Activated naive CD4-positive, alpha-beta T cell treated with anti-CD3 and anti-CD28 coated beads for 36 hours (primary cell): Measurements from ENCODE around the gene PTPRR. TPM values are rescaled to one million over a fixed set of nuclear protein-coding genes. Genes with fewer than 3 reads are reported as not detected.

Experiments used
- CTCF ChIA-PET: fragments of 350-600 bp; sonication (Branson Sonifier 250); formaldehyde crosslinking; loops from one replicate; lab custom pipeline; 2021; ENCODE audit warnings: antibody characterized with exemption; lab: Charles Lee
- DNase-seq: peaks from one replicate; pipeline ENCODE4 v3.0.0-alpha.2; 2020
- H3K27ac Mint-ChIP-seq: one replicate; pipeline ENCODE4 v1.8.0; 2021; ENCODE audit warnings: mild to moderate bottlenecking, mixed read lengths
- H3K27me3 Mint-ChIP-seq: one replicate; pipeline ENCODE4 v1.8.0; 2021; ENCODE audit warnings: low read depth, mixed read lengths
- H3K36me3 Mint-ChIP-seq: one replicate; pipeline ENCODE4 v1.8.0; 2021; ENCODE audit warnings: low read depth, mixed read lengths
- H3K4me1 Mint-ChIP-seq: one replicate; pipeline ENCODE4 v1.8.0; 2021; ENCODE audit warnings: low read depth, mixed read lengths
- H3K4me3 Mint-ChIP-seq: one replicate; pipeline ENCODE4 v1.8.0; 2021; ENCODE audit warnings: mild to moderate bottlenecking, moderate library complexity, mixed read lengths
- H3K9me3 Mint-ChIP-seq: one replicate; pipeline ENCODE4 v1.8.0; 2021; ENCODE audit warnings: mixed read lengths
- intact Hi-C: fragments of 100-400 bp; cut with micrococcal nuclease; formaldehyde crosslinking; loops from one replicate; pipeline ENCODE4 v1.15.1; 2023
- total RNA-seq, 2 experiments: library from RNA; stranded (reverse); gene quantifications; one replicate each; pipeline ENCODE4 v1.2.3, GENCODE V29; 2021

The PTPRR gene
- total RNA-seq, 2 experiments from 2014 or later = not detected

DNA sequence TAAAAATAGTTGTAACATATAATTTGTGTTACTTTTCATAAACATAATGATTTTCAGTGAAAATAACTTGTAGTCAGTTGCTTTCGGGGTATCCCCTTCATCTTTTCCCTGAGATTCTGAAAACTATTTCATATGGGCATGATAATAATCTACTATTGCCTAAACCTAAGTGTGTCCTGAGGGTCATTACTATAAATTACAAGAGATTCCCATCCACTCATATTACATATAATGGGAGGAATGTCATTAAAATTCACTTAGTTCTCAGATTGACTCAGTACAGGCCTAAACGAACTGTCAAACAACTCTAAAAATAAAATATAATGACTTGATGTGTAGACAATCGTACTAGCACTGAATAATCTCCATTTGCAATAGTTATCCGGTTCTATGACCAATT, 72.7 kb downstream of the PTPRR start:
- Mint-ChIP-seq H3K36me3 (no peaks in the 10 kb centered on the region), H3K4me3 (no peak overlapping the region), H3K27me3 (no peaks in the 10 kb centered on the region), H3K4me1 (no peaks in the 10 kb centered on the region), H3K27ac (no peak overlapping the region), H3K9me3 (no peaks in the 10 kb centered on the region)
- CTCF ChIA-PET = no interaction called here
- intact Hi-C loops = no loop called here
- DNase-seq = no peak

- intact Hi-C loops = no loop called here
- Mint-ChIP-seq H3K4me3 (no peak overlapping the region), H3K27me3 (no peaks in the 10 kb centered on the region), H3K27ac (no peak overlapping the region), H3K9me3 (no peaks in the 10 kb centered on the region), H3K4me1 (no peaks in the 10 kb centered on the region), H3K36me3 (no peaks in the 10 kb centered on the region)
- CTCF ChIA-PET = no interaction called here
- DNase-seq = no peak
Measured at GRCh38 chr12:70845268-70845667, 75.3 kb downstream of the PTPRR start.

DNA sequence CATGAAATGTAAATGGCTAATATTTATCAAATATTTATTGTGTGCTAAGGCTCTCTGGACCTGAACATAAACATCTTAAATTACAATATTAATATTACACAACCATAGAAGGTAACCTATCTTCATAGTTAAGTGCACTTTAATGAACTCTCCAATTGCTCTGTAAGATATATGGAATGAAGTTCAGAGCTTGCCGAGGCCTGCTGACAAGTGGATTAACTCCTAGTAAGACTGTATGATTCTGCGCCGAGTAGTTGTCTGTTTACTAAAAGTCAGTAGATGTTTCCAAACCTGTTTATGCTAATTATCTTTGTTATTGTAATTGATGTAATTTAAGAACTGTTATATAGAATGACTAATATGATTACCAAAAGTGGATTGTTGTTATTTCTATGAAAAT, 77.2 kb downstream of the PTPRR start:
- intact Hi-C loops = no loop called here
- no peak for DNase-seq
- Mint-ChIP-seq H3K4me1 (no peaks in the 10 kb centered on the region), H3K9me3 (no peaks in the 10 kb centered on the region), H3K4me3 (no peak overlapping the region), H3K27me3 (no peaks in the 10 kb centered on the region), H3K27ac (no peak overlapping the region), H3K36me3 (no peaks in the 10 kb centered on the region)
- CTCF ChIA-PET = no interaction called here

DNA sequence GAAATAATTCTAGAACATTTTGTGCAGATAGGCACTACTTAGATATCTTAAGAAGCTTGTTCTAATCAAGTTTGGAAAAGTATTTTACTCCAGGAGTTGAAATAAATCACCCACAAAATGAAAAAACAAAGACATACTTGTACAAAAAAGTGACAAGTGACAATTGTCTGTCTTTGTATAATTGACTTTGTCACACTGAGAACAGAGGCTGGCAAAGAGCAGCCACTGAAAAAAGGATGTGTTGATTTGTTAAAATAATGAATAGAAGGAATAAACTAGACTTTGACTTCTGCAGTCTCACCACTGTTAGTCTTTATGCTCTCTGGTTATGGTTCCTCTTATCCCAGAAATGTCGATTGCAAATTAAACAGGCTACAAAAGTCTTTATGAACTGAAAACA, 77.6 kb downstream of the PTPRR start:
- CTCF ChIA-PET = no interaction called here
- no peak for DNase-seq
- intact Hi-C loops = no loop called here
- Mint-ChIP-seq H3K36me3 (no peaks in the 10 kb centered on the region), H3K4me3 (no peak overlapping the region), H3K27me3 (no peaks in the 10 kb centered on the region), H3K4me1 (no peaks in the 10 kb centered on the region), H3K9me3 (no peaks in the 10 kb centered on the region), H3K27ac (no peak overlapping the region)

GRCh38 chr12:70842136-70842535, 78.4 kb downstream of the PTPRR start:
- H3K4me1 Mint-ChIP-seq = no peaks in the 10 kb centered on the region
- intact Hi-C loops = no loop called here
- CTCF ChIA-PET = no interaction called here
- no peaks in the 10 kb centered on the region for H3K27me3 Mint-ChIP-seq
- no peaks in the 10 kb centered on the region for H3K36me3 Mint-ChIP-seq
- H3K4me3 Mint-ChIP-seq = no peak overlapping the region
- no peaks in the 10 kb centered on the region for H3K9me3 Mint-ChIP-seq
- DNase-seq = no peak
- no peak overlapping the region for H3K27ac Mint-ChIP-seq

DNA sequence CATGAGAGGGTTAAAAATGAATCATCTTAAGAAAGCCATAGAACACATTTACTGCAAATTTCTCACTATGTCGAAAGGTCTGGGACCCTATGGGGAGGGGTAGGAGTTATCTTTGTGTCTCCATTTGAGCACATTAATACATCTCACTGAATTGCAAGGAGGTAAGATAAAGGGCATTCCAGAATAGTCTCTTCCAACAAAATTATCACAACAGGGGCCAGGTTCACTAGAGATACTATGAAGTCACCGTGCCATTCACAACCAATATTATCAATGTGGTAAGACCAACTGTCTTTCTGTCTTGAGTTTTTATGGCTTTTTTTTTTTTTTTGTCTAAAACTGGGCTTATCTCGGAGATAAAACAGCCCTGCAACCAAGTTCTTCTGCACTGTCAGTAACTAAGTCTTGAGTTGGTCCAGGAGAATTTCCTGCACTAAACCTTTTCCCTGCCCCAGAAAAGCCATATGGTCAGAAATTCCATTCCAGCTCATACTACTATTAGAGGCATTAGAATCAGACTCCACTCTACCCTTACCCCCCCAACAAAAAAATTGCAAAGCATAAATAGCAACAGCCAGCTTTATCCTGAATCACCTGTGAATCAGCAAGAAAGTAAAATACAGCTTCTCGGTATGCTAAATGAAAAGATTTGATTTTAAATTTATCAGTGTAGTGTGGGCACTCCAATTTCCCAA, 79.7 kb downstream of the PTPRR start:
- Mint-ChIP-seq H3K27me3 (peaks cover 4% of the 10 kb centered on the region), H3K4me1 (no peaks in the 10 kb centered on the region), H3K36me3 (no peaks in the 10 kb centered on the region), H3K4me3 (no peak overlapping the region), H3K9me3 (no peaks in the 10 kb centered on the region), H3K27ac (no peak overlapping the region)
- DNase-seq = no peak
- intact Hi-C loops = no loop called here
- CTCF ChIA-PET = no interaction called here

DNA sequence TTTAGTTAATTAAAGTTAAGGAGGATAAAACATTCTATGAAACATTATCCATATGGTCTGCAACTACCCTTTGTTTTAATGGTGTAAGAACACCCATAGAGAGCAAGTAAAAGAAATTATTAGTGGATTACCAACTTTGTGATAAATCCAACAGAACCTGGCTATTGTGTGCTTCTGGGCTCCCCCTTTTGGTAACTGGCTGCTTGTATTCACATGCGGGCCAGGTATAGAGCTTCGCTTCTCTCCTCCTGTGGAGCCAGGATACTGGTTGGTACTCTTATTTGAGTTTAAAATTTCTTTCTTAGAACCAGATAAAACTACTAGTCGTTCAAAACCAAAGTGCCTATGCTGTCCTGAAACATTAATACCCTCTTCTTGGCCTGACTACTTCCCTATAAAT, 81.0 kb downstream of the PTPRR start:
- H3K4me3 Mint-ChIP-seq = no peak overlapping the region
- intact Hi-C loops = no loop called here
- H3K27me3 Mint-ChIP-seq = peaks cover 4% of the 10 kb centered on the region
- no peaks in the 10 kb centered on the region for H3K9me3 Mint-ChIP-seq
- no peak overlapping the region for H3K27ac Mint-ChIP-seq
- H3K36me3 Mint-ChIP-seq = no peaks in the 10 kb centered on the region
- H3K4me1 Mint-ChIP-seq = no peaks in the 10 kb centered on the region
- DNase-seq = no peak
- CTCF ChIA-PET = no interaction called here

GRCh38 chr12:70838127-70838526, 82.4 kb downstream of the PTPRR start:
- CTCF ChIA-PET = no interaction called here
- DNase-seq = no peak
- Mint-ChIP-seq H3K27ac (no peak overlapping the region), H3K36me3 (no peaks in the 10 kb centered on the region), H3K4me1 (no peaks in the 10 kb centered on the region), H3K27me3 (peaks cover 4% of the 10 kb centered on the region), H3K9me3 (no peaks in the 10 kb centered on the region), H3K4me3 (no peak overlapping the region)
- intact Hi-C loops = no loop called here

GRCh38 chr12:70837026-70837425, 83.5 kb downstream of the PTPRR start:
- no peak overlapping the region for H3K27ac Mint-ChIP-seq
- H3K9me3 Mint-ChIP-seq = no peaks in the 10 kb centered on the region
- peaks cover 4% of the 10 kb centered on the region for H3K27me3 Mint-ChIP-seq
- CTCF ChIA-PET = no interaction called here
- intact Hi-C loops = no loop called here
- no peak overlapping the region for H3K4me3 Mint-ChIP-seq
- H3K4me1 Mint-ChIP-seq = no peaks in the 10 kb centered on the region
- H3K36me3 Mint-ChIP-seq = no peaks in the 10 kb centered on the region
- DNase-seq = no peak

GRCh38 chr12:70835948-70836347, 84.6 kb downstream of the PTPRR start:
- no peak for DNase-seq
- no peaks in the 10 kb centered on the region for H3K36me3 Mint-ChIP-seq
- intact Hi-C loops = no loop called here
- H3K4me3 Mint-ChIP-seq = no peak overlapping the region
- H3K4me1 Mint-ChIP-seq = no peaks in the 10 kb centered on the region
- no peaks in the 10 kb centered on the region for H3K9me3 Mint-ChIP-seq
- CTCF ChIA-PET = no interaction called here
- no peak overlapping the region for H3K27ac Mint-ChIP-seq
- H3K27me3 Mint-ChIP-seq = peaks cover 4% of the 10 kb centered on the region

DNA sequence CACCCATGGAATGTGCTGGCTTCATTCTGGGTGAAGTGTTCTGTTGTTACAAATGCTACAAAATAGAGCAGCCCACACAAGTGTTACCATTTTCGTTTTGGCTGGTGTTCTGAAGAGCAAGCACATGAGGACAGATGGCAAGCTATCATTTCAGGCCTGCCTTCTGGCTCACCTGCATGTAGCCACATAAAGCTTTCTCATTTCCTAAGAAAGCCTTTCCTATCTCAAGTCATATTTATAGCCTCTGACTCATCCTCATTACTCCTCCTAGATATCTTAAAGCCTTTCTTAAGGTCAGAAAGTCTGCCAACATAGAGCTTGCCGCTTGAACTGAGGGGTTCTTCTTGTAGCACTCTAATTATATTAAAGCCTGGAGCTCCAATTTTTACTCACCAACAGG, 89.0 kb downstream of the PTPRR start:
- Mint-ChIP-seq H3K27me3 (peaks cover 3% of the 10 kb centered on the region), H3K9me3 (no peaks in the 10 kb centered on the region), H3K27ac (no peak overlapping the region)

DNA sequence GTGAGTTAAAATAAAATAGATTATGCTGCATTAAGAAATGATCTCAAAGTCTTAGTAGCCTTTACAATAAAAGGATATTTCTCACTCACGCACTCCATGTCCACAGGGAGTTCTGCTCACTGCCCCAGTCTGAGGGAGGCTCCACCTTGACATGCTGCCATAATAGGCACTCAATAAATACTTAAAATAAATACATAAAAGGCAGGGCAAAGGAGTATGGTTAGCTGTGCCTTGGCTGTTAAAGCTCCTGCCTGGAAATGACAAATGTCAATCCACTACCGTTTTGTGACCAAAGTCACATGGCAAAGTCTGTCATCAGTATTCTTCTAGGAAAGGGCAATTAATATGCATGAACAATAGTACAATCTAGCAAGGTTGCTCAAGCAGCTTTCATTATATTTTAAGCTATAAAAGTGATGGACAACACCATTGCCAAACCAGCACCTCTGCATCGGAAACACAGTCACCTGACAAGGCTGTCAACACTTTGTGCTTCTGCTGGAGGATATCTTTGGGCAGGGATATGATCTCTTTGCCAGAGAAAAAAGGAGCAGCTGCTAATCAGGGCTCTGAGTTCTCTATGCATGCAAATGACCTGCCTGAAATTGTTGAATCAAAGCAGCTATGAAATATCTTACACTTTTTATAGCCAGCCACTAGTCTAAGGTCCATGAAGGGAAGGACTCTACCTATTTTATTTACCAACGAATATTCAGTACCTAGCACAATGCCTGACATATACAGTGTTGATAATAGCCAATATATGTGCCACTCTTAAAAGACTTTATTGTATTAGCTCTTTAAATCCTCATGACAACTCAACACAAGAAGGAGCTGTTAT, 90.1 kb downstream of the PTPRR start:
- intact Hi-C loops = no loop called here
- Mint-ChIP-seq H3K9me3 (no peaks in the 10 kb centered on the region), H3K27ac (no peak overlapping the region), H3K27me3 (peaks cover 1% of the 10 kb centered on the region), H3K36me3 (no peaks in the 10 kb centered on the region), H3K4me3 (no peak overlapping the region), H3K4me1 (no peaks in the 10 kb centered on the region)
- CTCF ChIA-PET = no interaction called here
- no peak for DNase-seq

More for the DNA sequence above, 89.0 kb downstream of the PTPRR start:
- no peak overlapping the region for H3K4me3 Mint-ChIP-seq
- CTCF ChIA-PET = no interaction called here
- H3K4me1 Mint-ChIP-seq = no peaks in the 10 kb centered on the region
- intact Hi-C loops = no loop called here
- DNase-seq = no peak
- H3K36me3 Mint-ChIP-seq = no peaks in the 10 kb centered on the region

DNA sequence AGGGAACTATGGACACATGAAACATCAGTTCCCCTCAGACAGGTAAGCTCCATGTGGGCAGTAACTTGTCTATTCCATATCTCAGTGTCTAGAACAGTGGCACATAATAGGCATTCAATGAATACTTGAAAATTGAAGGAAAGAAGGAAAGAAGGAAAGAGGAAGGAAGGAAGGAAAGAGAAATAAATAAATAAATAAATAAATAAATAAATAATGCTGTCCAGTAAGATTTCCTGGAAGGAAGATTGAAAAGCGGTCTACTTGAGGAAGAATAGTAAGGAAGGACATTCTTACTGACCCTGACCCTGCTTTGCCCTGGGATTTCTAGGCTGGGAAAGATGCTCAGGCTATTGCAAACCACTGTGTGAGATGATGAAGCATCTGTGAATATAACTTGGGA, 91.5 kb downstream of the PTPRR start:
- CTCF ChIA-PET = no interaction called here
- Mint-ChIP-seq H3K27me3 (peaks cover 2% of the 10 kb centered on the region), H3K4me1 (no peaks in the 10 kb centered on the region)

More for the DNA sequence above, 91.5 kb downstream of the PTPRR start:
- Mint-ChIP-seq H3K9me3 (no peaks in the 10 kb centered on the region), H3K27ac (no peak overlapping the region), H3K4me3 (no peak overlapping the region), H3K36me3 (no peaks in the 10 kb centered on the region)
- DNase-seq = no peak
- intact Hi-C loops = no loop called here
